ENCODE data around the gene ERP29.
A peak's percentile ranks its signal among the peaks of the same experiment; 100 is the strongest.

DNA sequence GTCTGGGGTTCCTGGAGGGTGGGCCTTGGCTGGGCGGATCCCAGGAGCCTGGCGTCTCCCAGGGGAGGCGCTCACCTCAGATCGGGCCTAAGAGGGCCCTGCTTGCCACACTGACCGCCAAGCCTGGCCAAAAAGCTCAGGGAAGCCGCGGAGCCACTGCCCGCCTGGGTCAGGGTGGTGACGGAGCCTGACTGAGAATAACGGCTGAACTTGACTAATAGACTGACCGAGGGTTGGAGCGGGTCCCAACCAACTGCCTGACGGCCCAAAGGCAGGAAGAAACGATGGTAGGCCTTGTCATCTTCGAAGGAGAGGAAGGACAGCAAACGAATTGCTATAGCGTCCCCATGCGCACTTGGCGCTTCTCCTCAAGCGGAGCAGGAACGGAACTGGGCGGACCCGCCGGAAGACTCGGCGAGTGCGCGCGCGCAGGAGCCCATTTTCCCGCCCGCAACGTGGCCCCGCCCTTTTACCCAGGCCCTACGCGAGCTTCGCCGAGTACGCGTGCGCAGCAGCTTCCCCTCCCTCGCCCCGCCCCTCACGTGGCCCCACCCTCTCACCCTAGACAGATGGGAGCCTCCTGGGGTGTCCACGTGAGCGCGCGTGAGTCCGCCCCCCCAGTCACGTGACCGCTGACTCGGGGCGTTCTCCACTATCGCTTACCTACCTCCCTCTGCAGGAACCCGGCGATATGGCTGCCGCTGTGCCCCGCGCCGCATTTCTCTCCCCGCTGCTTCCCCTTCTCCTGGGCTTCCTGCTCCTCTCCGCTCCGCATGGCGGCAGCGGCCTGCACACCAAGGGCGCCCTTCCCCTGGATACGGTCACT lies at the start of gene ERP29, which contains the start of gene TMEM116:
- TF ChIP-seq RAD51 (IDR thresholded peaks at IDR 0.05; ENCODE audit: borderline replicate concordance): peak; percentile 99
- TF ChIP-seq NFIB (CRISPR knock-in tag; IDR thresholded peaks at IDR 0.05; ENCODE audit: borderline replicate concordance): peak; percentile 80; the same call in 1 of the 2 replicates
- no peak for TF ChIP-seq HDAC6 (IDR thresholded peaks at IDR 0.05; ENCODE audit: low read depth, low read length)
